ENCODE measurements around the gene ADCYAP1R1. TPM values are rescaled to one million over a fixed set of nuclear protein-coding genes. Genes with fewer than 3 reads are reported as not detected.

Gene ADCYAP1R1
- total RNA-seq, 1 experiment from 2014 or later, result 0.12 TPM

DNA sequence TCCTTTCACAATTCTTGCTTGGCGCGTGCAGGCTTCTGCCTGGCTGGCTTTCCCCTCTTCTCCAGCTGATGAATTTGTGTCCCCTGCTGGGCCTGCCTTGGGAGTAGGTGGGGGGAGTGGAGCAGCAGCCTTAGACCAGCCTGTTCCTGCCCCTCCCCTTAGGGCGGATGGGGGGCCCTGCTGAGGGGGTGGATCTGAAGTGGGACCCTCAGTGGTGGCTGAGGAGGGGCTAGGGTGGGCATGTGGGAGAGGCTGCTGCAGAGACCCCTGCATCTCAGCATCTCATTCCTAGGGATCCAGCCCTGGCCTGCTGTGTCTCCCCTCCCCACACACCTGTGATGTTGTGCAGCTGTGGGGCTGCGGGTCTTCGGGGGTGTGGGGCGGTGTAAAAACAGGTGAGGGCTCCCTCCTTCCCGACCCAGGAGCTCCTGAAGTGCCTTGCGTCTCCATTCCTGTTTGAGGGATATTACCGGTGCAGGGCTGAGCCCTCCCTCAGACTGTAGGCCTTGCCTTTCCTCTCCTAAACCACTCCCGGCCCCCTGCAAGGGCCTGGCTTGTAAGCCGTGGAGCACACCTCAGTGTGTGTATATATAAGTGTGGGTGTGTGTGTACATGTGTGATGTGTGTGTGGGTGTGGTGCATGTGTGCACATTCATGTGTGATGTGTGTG, 24.7 kb downstream of the ADCYAP1R1 start:
- ATAC-seq, result no peak
- no peaks in the 10 kb centered on the region for H3K79me2 ChIP-seq (ENCODE audit: insufficient read depth, low read length)
- no TSS peak for BruUV-seq (replicated peaks)
- POLR2A ChIA-PET, result no interaction called here
- no peak overlapping the region for H3K9ac ChIP-seq (ENCODE audit: low read length)
- RAD21 ChIA-PET (ENCODE audit: low non-redundant PET in 1 of 2, low total read pairs in 2 of 2, uncharacterized antibody in 2 of 2, unreplicated experiment in 2 of 2), result no interaction called here
- no peaks in the 10 kb centered on the region for H3K4me1 ChIP-seq (ENCODE audit: control insufficient read depth in 1 of 2, insufficient read depth in 2 of 2, low read length in 2 of 2)
- no peaks in the 10 kb centered on the region for H3K36me3 ChIP-seq (ENCODE audit: control insufficient read depth in 1 of 2, insufficient read depth in 2 of 2, low read length in 2 of 2)
- peaks cover 59% of the 10 kb centered on the region for H3K27me3 ChIP-seq (ENCODE audit: insufficient read depth, low read length)
- H3K9me2 ChIP-seq (ENCODE audit: insufficient read depth), result no peaks in the 10 kb centered on the region
- no peak overlapping the region for H3K4me2 ChIP-seq (ENCODE audit: low read length)
- H3K4me3 ChIP-seq (replicated peaks in 1 of 2; ENCODE audit: low read depth in 1 of 2, low read length in 2 of 2), result no peak overlapping the region
- CTCF ChIA-PET, result no interaction called here
- intact Hi-C loops (cut with micrococcal nuclease), result no loop called here
- no peak for DNase-seq (ENCODE audit: low read depth, low spot score)
- TF ChIP-seq TCF7L2 (IDR thresholded peaks at IDR 0.05; ENCODE audit: borderline replicate concordance, extremely low read depth, insufficient read depth, insufficient read length) (no peak), ATF3 (IDR thresholded peaks at IDR 0.05) (no peak)
- H3K9me3 ChIP-seq (ENCODE audit: control insufficient read depth in 1 of 2, insufficient read depth in 1 of 2, low read depth in 1 of 2, low read length in 2 of 2), result no peaks in the 10 kb centered on the region
- no peaks in the 10 kb centered on the region for H4K20me1 ChIP-seq (ENCODE audit: insufficient read depth)
- no peak overlapping the region for H2AFZ ChIP-seq (ENCODE audit: low read depth, low read length, poor library complexity, severe bottlenecking)
- H3K27ac ChIP-seq (ENCODE audit: low read depth, low read length), result no peak overlapping the region

DNA sequence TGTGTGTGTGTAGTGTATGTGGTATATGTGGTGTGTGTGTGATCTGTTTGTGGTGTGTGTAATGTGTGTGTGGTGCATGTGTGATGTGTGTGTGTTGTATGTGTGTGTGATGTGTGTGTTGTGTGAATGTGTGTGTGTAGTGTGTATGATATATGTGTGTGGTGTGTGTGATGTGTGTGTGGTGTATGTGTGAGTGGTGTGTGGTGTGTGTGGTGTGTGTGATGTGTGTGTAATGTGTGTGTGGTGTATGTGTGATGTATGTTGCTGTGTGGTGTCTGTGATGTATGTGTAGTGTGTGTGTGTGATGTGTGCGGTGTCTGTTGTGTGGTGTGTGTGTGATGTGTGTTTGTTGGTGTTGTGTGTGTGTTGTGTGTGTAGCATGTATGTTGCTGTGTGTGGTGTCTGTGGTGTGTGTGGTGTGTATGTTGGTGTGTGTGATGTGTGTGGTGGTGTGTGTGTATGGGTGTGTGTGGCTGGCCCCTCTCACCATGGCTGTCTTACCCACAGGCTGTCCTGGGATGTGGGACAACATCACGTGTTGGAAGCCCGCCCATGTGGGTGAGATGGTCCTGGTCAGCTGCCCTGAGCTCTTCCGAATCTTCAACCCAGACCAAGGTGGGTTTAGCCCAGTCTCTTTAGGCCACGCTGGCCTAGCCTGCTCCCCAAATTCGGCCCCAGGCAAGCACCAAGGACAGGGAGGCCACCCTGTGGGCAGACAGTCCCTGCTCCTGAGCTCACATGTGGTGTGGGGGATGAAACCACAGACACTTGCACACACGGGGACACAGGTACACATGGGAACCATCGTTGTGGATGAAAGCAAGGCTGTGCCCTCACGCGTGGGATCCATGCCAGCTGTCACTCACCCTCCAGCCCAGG, 25.6 kb downstream of the ADCYAP1R1 start:
- H3K9me2 ChIP-seq (ENCODE audit: insufficient read depth), result no peaks in the 10 kb centered on the region
- intact Hi-C loops (cut with micrococcal nuclease), result no loop called here
- peaks cover 61% of the 10 kb centered on the region for H3K27me3 ChIP-seq (ENCODE audit: insufficient read depth, low read length)
- no peak for ATAC-seq
- no peak for TF ChIP-seq RAD21 (IDR thresholded peaks at IDR 0.05; ENCODE audit: low read depth)
- TF ChIP-seq YY1 (IDR thresholded peaks at IDR 0.05; ENCODE audit: extremely low read depth, insufficient replicate concordance, low read depth, low read length), result no peak
- no peak for TF ChIP-seq EZH2phosphoT487 (IDR thresholded peaks at IDR 0.05; ENCODE audit: borderline replicate concordance)
- TF ChIP-seq FOSL1 (IDR thresholded peaks at IDR 0.05; ENCODE audit: low read depth), result no peak
- TF ChIP-seq SIN3A (IDR thresholded peaks at IDR 0.05; ENCODE audit: low read depth), result no peak
- no peak for TF ChIP-seq ZBTB33 (IDR thresholded peaks at IDR 0.05; ENCODE audit: extremely low read depth, insufficient replicate concordance, low read length)
- no peak for TF ChIP-seq JUND (IDR thresholded peaks at IDR 0.05)
- no peak for TF ChIP-seq ATF3 (IDR thresholded peaks at IDR 0.05)
- no peaks in the 10 kb centered on the region for H4K20me1 ChIP-seq (ENCODE audit: insufficient read depth)
- ChIA-PET RAD21 (ENCODE audit: low non-redundant PET in 1 of 2, low total read pairs in 2 of 2, uncharacterized antibody in 2 of 2, unreplicated experiment in 2 of 2) (no interaction called here), CTCF (no interaction called here), POLR2A (no interaction called here)
- H3K27ac ChIP-seq (ENCODE audit: low read depth, low read length), result no peak overlapping the region
- no peak overlapping the region for H3K4me2 ChIP-seq (ENCODE audit: low read length)
- no peaks in the 10 kb centered on the region for H3K4me1 ChIP-seq (ENCODE audit: control insufficient read depth in 1 of 2, insufficient read depth in 2 of 2, low read length in 2 of 2)
- H3K9me3 ChIP-seq (ENCODE audit: control insufficient read depth in 1 of 2, insufficient read depth in 1 of 2, low read depth in 1 of 2, low read length in 2 of 2), result no peaks in the 10 kb centered on the region
- no peak for DNase-seq (ENCODE audit: low read depth, low spot score)
- H3K36me3 ChIP-seq (ENCODE audit: control insufficient read depth in 1 of 2, insufficient read depth in 2 of 2, low read length in 2 of 2), result no peaks in the 10 kb centered on the region
- no peaks in the 10 kb centered on the region for H3K79me2 ChIP-seq (ENCODE audit: insufficient read depth, low read length)
- no TSS peak for BruUV-seq (replicated peaks)
- H3K4me3 ChIP-seq (replicated peaks in 1 of 2; ENCODE audit: low read depth in 1 of 2, low read length in 2 of 2), result no peak overlapping the region
- H3K9ac ChIP-seq (ENCODE audit: low read length), result no peak overlapping the region
- no peak overlapping the region for H2AFZ ChIP-seq (ENCODE audit: low read depth, low read length, poor library complexity, severe bottlenecking)

Measured in HCT116 (cell line).